ENCODE data around the gene SENP5.

SENP5 gene

DNA sequence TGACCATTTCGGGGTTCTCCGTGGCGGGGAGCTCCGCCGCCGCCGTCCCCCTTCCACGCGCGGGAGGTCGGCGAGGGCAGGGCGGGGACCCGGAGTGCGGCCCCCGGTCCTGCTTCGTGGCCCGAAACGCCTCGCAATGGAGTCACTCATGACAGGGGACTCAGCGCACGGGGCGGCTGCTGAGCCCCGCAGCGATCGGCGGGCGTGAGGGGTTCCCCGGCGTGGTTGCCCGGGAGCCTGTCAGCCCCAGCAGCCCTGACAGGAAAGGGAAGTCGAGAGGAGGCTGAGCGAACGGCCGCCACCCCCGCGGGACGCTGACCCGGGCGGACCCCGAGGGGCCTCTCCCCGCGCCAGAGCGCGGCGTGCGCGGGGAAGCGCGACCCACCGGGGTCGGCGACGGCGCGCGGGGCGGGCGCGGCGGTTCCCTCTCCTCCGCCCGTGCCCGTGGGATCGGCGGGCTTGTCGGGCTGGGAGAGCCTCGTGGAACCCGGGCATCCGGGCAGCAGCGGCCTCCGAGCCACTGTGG, 101.5 kb downstream of the SENP5 start:
- no peak for DNase-seq (ENCODE audit: low spot score)

DNA sequence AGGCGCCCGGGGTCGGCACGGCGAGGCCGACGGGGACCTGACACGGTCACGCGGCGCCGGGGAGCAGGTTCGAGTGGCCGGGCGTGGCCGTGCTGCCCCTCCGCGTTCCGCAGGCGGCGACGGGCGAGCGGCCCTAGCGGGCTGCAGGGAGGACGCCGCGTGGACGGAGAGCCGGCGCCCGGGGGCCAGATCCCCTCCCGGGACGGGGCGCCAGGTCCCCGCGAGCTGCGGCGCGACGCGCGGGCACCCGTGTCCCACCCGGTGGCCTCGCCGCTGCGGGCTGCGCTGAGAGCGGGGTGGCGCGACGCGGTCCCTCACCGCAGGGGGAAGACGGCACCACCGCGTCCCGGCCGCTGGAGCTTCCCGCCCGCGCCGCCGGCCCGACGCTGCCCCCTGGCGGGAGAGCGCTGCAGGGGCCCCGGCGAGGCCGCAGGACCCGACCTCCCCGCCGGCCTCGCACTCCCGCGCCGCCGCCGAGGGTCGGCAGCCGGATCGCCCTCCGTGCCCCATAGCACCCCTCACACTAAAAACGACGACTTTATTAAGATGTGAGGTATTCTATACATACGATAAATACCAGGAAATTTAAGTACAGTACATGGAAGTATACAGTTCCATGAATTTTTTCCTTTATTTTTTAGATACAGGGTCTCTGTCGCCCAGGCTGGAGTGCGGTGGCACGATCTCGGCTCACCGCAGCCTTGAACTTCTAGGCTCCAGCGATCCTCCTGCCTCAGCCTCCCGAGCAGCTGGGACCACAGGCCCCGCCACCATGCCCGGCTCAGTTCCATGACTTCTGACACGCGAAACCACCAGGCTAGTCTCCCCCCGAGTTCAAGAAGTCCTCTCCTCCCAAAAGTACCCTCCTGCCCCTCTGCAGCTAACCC, 102.2 kb downstream of the SENP5 start:
- no peak for DNase-seq (ENCODE audit: low spot score)

DNA sequence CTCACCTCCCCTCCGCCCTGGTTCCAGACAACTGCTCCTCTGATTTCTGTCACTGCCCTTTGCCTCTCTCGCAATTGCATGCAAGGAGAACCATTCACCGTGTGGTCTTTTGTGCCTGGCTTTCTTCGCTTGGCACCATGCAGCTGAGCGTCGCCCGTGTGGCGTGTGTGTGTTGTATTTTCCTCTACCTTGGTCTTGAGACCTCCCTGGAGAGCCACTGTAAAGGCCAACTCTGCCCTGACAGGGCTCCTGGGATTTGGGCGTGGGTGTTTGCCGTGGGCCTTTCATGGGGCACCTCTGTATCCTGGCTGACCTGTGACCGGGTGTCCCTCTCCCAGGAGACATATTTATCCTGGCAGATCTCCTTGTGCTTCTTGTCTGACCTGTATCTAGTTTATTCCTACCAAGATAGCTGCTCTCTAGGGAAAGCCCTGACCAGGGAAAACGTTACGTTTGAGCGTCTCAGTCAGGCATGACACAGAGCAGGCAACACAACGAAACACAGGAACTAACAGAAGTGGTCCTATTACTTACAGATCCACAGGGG, 102.9 kb downstream of the SENP5 start:
- no peak for DNase-seq (ENCODE audit: low spot score)

DNA sequence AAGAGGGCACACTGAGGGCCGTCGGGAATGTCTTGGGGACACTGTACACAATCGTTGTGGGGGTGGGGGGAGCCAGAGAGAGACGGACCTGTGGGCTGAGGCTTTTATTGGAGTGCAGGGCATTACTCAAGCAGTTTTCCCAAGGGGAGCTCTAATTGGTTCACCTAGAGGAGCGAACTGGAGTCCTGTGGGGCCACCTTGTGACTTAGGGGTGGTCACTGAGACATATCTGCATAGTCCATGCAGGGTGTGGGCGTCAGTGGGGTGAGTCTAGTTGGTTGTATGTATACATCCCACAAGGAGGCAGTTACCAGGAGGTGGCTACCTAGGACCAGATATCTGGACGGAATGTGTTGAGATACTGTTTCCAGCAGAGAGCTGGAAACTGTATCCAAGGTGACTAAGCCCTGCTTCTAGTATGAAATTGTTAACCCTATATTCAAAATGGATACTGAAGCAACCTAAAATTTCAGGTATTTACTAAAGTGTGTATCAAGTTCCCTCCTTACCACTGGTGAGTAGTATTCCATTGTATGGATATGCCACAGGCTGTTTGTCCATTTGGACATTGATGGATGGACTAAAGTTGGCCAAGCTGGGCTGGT, 103.5 kb downstream of the SENP5 start:
- DNase-seq (ENCODE audit: low spot score) = no peak

DNA sequence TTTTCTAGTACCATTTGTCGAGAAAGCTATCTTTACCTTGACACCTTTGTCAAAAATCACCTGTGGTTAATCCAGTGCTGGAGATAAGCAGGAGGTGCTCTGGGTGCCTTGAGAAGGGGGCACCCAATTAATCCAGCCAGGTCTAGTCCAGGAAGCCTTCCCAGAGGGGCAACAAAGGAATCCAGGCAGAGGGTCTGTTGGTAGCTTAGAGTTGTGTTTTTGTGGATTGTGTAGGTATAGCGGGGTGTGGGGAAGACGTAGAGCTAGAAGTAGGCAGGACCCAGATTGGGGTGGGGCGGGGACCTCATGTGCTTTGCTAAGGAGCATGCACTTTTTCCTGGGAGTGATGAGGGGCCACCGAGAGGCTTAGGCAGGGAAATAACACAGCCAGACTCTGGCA, 106.9 kb downstream of the SENP5 start:
- DNase-seq (ENCODE audit: low spot score) = no peak

DNA sequence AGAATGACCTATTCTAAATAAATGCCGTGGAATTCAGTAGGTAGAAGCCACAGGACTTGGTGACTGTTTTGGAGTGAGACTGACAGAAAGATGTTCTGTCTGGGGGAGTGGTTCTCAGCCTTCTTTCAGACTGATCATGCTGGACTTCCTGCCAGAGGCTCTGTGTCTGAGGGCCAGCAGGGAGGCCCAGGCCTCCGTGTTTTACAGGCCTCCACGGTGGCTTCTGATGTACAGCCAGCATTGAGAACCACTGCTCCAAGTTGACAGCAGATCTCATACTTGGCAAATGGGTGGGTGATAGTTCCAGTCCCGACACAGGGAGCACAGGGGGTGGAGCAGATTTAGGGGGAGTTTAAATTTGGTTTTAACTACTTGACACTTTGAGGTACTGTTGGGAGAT, 107.6 kb downstream of the SENP5 start:
- DNase-seq (ENCODE audit: low spot score) = no peak

DNA sequence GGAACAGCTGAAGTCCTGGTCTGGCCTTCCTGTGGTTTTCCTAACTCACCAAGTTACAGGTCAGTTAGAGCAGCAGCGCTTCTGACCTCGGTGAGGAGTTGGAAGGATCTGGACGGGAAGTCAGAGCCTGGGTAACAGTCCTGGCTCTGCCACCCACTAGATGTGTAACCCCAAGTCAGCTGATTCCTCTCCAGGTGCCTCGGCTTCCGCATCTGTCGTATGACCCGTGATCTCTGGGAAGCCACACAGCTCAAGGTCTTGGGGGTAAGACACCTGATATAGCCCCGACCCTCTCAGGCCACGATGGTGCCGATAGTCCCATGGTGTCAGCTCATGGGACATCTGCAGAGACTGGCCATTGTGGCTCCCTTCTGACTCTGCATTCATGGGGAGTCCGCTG, 109.2 kb downstream of the SENP5 start:
- DNase-seq (ENCODE audit: low spot score) = no peak

DNA sequence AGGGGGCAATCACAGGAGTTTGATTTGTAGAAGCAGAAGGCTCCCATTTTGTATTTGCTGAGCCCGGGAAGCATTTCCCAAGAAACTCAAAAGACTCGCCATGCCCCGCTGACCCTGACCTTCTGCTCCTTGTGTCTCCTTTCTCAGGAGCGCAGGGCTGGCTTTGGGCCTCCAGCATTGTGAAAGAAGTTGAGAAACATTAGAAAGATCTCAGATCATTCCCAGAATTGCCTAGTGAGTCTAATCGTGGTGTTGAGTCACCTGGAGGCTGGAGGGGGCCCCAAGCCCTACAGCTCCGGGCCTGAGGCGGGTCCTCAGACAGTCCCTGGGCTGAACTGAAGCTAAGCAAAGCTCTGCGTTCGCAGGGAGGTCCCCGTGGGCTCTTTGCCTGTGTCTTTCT, 111.8 kb downstream of the SENP5 start:
- DNase-seq (ENCODE audit: low spot score) = no peak

DNA sequence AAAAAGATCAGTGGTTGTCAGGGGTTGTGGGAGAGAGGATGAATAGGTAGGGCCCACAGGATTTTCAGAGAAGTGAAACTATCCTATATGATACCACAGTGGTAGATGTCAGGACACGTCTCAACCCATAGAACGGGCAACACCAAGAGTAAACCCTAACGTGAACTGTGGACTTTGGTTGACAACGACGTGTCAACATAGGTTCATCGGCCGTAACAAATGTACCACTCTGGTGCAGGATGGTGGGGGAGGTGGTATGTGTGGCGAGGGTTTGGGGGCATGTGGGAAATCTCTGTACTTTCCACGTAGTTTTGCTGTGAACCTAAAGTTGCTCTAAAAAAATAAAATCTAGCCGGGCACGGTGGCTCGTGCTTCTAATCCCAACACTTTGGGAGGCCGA, 113.9 kb downstream of the SENP5 start:
- no peak for DNase-seq (ENCODE audit: low spot score)

DNA sequence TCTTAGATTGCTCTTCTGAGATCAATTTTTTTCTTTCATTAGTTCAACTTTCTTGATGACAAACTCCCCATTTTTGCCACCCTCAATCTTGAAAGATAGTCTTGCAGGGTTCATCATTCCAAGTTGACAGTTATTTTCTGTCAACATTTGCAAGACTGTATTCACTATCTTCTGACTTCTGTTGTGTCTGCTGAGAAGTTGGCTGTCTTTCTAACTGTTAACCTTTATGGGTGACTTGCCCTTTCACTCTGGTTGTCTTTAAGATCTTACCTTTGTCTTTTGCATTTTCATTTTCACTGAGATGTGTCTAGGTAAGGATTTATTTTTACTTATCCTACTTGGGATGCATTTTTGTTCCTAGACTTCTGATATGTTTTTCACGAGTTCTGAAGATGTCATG, 115.5 kb downstream of the SENP5 start:
- DNase-seq (ENCODE audit: low spot score) = no peak
